Cardiac muscle cell (in vitro differentiated cells and primary cell): ENCODE data around the gene ACOX3. TPM values are rescaled to one million over a fixed set of nuclear protein-coding genes. Genes with fewer than 3 reads are reported as not detected.

Experiments
- DNase-seq, 2 donors: peaks; one replicate each; pipeline versions ENCODE4 v3.0.0 to v3.0.0-alpha.2; 2010 to 2017; ENCODE audit warnings: low read depth in 1 of 2, low spot score in 1 of 2
- H3K27ac ChIP-seq: fragments of 200-600 bp; sonication (generic); 2 replicates; pipeline ENCODE4 v1.5.1; 2016
- H3K27me3 ChIP-seq: fragments of 200-600 bp; sonication (generic); 2 replicates; pipeline ENCODE4 v1.6.0; 2016; ENCODE audit warnings: control low read depth
- H3K36me3 ChIP-seq: fragments of 200-600 bp; sonication (generic); 2 replicates; pipeline ENCODE4 v1.5.1; 2016; ENCODE audit warnings: control low read depth
- H3K4me1 ChIP-seq: fragments of 200-600 bp; sonication (generic); 2 replicates; pipeline ENCODE4 v1.8.1; 2017; ENCODE audit warnings: low read depth, mild to moderate bottlenecking, mixed run types
- H3K4me3 ChIP-seq: fragments of 200-600 bp; sonication (generic); 2 replicates; pipeline ENCODE4 v1.5.1; 2016; ENCODE audit warnings: mild to moderate bottlenecking
- H3K9me3 ChIP-seq: fragments of 200-600 bp; sonication (generic); 2 replicates; pipeline ENCODE4 v1.5.1; 2017; ENCODE audit warnings: low read depth, mild to moderate bottlenecking, control low read depth
- CTCF ChIP-seq: IDR thresholded peaks from 2 replicates; pipeline ENCODE4 v1.5.1; 2012; ENCODE audit warnings: low read depth, mild to moderate bottlenecking, low read length
- polyA plus RNA-seq: library from polyadenylated mRNA; unstranded; fragments of >200 nt; fragmentation: Nextera tagmentation; extraction: Ambion mirVana; gene quantifications from 2 replicates; pipeline ENCODE4 v1.2.1, GENCODE V29; 2016
- total RNA-seq: library from RNA; depleted of rRNA; stranded (reverse); fragments of >200 nt; gene quantifications from 2 replicates; pipeline ENCODE4 v1.2.3, GENCODE V29; 2016

The ACOX3 gene
- total and polyA plus RNA-seq, 2 experiments from 2014 or later = 19.1 to 38.7 TPM

GRCh38 chr4:8355864-8356565 is 84.5 kb downstream of the ACOX3 start:
- Histone ChIP-seq H3K4me1 (no peaks in the 10 kb centered on the region), H3K4me3 (no peak overlapping the region), H3K27ac (no peak overlapping the region), H3K36me3 (no peaks in the 10 kb centered on the region), H3K9me3 (no peaks in the 10 kb centered on the region), H3K27me3 (no peaks in the 10 kb centered on the region)
- DNase-seq = peak in 1 of 2 donors; percentile 66
- TF ChIP-seq CTCF = no peak

- TF ChIP-seq CTCF = no peak
- no peaks in the 10 kb centered on the region for H3K4me1 ChIP-seq
- H3K4me3 ChIP-seq = no peak overlapping the region
- H3K9me3 ChIP-seq = no peaks in the 10 kb centered on the region
- H3K27ac ChIP-seq = no peak overlapping the region
- no peaks in the 10 kb centered on the region for H3K36me3 ChIP-seq
- H3K27me3 ChIP-seq = no peaks in the 10 kb centered on the region
- DNase-seq = no peak
Measured at GRCh38 chr4:8355306-8355705, 85.2 kb downstream of the ACOX3 start.

- DNase-seq = peak in 1 of 2 donors; percentile 33
- Histone ChIP-seq H3K9me3 (no peaks in the 10 kb centered on the region), H3K4me3 (no peak overlapping the region), H3K27me3 (no peaks in the 10 kb centered on the region), H3K4me1 (no peaks in the 10 kb centered on the region), H3K36me3 (no peaks in the 10 kb centered on the region), H3K27ac (no peak overlapping the region)
- TF ChIP-seq CTCF = no peak
Measured at GRCh38 chr4:8353912-8354453, 86.5 kb downstream of the ACOX3 start.

- Histone ChIP-seq H3K36me3 (no peaks in the 10 kb centered on the region), H3K27me3 (no peaks in the 10 kb centered on the region), H3K9me3 (no peaks in the 10 kb centered on the region), H3K4me3 (no peak overlapping the region), H3K27ac (no peak overlapping the region), H3K4me1 (no peaks in the 10 kb centered on the region)
- no peak for TF ChIP-seq CTCF
- no peak for DNase-seq
Measured at GRCh38 chr4:8353158-8353669, 87.3 kb downstream of the ACOX3 start.

- H3K36me3 ChIP-seq = no peaks in the 10 kb centered on the region
- H3K4me1 ChIP-seq = no peaks in the 10 kb centered on the region
- no peak overlapping the region for H3K27ac ChIP-seq
- H3K27me3 ChIP-seq = no peaks in the 10 kb centered on the region
- no peak for TF ChIP-seq CTCF
- H3K9me3 ChIP-seq = no peaks in the 10 kb centered on the region
- DNase-seq = no peak
- no peak overlapping the region for H3K4me3 ChIP-seq
Measured at GRCh38 chr4:8352368-8353157, 88.0 kb downstream of the ACOX3 start.
